Measurements from ENCODE around the gene WBP1L. TPM values are rescaled to one million over a fixed set of nuclear protein-coding genes. Genes with fewer than 3 reads are reported as not detected.

Gene WBP1L
- total and polyA plus RNA-seq, 2 of the 13 experiments (the other 11 are each of a cell fraction or from before 2014, with no cell fraction given): 8.3 to 12.3 TPM

DNA sequence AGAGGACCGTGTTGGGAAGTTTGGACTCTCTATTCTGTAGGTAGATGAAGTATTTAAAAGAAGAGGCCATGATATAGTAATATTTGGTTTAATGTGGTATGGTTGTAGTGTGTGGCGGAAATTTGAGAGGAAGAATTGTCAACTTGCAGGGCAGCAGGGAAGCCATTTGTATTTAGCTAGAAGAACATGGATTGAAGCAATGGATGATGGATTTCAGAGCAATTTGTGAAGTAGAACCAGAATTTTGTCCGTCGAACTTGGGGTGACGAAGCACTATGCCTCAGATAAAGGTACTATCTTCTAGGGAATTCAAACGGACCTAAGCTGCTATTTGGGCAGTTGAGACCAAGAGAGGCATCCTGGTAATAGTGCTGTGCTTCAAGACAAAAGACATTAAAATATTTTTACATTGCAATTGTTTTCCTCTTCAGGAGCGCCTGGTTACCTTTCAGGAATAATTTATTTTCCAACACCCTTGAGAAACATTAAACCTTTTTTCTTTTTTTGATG, 615 bp upstream of the WBP1L start (continued):
- TF ChIP-seq ZNF296 (CRISPR knock-in tag; conservative IDR thresholded peaks at IDR 0.05): no peak
- TF ChIP-seq HOXD1 (CRISPR knock-in tag; IDR thresholded peaks at IDR 0.05): 0 out of 2 replicates have a peak, but pooled peaks have one; percentile 8
- no peak for TF ChIP-seq HOXA3 (CRISPR knock-in tag; IDR thresholded peaks at IDR 0.05)
- TF ChIP-seq, protein P1, sequence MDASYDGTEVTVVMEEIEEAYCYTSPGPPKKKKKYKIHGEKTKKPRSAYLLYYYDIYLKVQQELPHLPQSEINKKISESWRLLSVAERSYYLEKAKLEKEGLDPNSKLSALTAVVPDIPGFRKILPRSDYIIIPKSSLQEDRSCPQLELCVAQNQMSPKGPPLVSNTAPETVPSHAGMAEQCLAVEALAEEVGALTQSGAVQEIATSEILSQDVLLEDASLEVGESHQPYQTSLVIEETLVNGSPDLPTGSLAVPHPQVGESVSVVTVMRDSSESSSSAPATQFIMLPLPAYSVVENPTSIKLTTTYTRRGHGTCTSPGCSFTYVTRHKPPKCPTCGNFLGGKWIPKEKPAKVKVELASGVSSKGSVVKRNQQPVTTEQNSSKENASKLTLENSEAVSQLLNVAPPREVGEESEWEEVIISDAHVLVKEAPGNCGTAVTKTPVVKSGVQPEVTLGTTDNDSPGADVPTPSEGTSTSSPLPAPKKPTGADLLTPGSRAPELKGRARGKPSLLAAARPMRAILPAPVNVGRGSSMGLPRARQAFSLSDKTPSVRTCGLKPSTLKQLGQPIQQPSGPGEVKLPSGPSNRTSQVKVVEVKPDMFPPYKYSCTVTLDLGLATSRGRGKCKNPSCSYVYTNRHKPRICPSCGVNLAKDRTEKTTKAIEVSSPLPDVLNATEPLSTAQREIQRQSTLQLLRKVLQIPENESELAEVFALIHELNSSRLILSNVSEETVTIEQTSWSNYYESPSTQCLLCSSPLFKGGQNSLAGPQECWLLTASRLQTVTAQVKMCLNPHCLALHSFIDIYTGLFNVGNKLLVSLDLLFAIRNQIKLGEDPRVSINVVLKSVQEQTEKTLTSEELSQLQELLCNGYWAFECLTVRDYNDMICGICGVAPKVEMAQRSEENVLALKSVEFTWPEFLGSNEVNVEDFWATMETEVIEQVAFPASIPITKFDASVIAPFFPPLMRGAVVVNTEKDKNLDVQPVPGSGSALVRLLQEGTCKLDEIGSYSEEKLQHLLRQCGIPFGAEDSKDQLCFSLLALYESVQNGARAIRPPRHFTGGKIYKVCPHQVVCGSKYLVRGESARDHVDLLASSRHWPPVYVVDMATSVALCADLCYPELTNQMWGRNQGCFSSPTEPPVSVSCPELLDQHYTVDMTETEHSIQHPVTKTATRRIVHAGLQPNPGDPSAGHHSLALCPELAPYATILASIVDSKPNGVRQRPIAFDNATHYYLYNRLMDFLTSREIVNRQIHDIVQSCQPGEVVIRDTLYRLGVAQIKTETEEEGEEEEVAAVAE (CRISPR knock-in tag; IDR thresholded peaks at IDR 0.05; ENCODE audit: borderline replicate concordance): no peak
- TF ChIP-seq, protein P2, sequence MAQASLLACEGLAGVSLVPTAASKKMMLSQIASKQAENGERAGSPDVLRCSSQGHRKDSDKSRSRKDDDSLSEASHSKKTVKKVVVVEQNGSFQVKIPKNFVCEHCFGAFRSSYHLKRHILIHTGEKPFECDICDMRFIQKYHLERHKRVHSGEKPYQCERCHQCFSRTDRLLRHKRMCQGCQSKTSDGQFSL (CRISPR knock-in tag; IDR thresholded peaks at IDR 0.05): no peak
- no peak for TF ChIP-seq ESRRA (CRISPR knock-in tag; IDR thresholded peaks at IDR 0.05; ENCODE audit: low read depth)
- TF ChIP-seq ZNF329 (CRISPR knock-in tag; IDR thresholded peaks at IDR 0.05; ENCODE audit: low read depth): no peak
- no peak for TF ChIP-seq IRX3 (CRISPR knock-in tag; IDR thresholded peaks at IDR 0.05; ENCODE audit: borderline replicate concordance, low read depth)
- TF ChIP-seq ADNP (CRISPR knock-in tag; IDR thresholded peaks at IDR 0.05): no peak
- TF ChIP-seq, protein P3, sequence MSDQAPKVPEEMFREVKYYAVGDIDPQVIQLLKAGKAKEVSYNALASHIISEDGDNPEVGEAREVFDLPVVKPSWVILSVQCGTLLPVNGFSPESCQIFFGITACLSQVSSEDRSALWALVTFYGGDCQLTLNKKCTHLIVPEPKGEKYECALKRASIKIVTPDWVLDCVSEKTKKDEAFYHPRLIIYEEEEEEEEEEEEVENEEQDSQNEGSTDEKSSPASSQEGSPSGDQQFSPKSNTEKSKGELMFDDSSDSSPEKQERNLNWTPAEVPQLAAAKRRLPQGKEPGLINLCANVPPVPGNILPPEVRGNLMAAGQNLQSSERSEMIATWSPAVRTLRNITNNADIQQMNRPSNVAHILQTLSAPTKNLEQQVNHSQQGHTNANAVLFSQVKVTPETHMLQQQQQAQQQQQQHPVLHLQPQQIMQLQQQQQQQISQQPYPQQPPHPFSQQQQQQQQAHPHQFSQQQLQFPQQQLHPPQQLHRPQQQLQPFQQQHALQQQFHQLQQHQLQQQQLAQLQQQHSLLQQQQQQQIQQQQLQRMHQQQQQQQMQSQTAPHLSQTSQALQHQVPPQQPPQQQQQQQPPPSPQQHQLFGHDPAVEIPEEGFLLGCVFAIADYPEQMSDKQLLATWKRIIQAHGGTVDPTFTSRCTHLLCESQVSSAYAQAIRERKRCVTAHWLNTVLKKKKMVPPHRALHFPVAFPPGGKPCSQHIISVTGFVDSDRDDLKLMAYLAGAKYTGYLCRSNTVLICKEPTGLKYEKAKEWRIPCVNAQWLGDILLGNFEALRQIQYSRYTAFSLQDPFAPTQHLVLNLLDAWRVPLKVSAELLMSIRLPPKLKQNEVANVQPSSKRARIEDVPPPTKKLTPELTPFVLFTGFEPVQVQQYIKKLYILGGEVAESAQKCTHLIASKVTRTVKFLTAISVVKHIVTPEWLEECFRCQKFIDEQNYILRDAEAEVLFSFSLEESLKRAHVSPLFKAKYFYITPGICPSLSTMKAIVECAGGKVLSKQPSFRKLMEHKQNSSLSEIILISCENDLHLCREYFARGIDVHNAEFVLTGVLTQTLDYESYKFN (CRISPR knock-in tag; conservative IDR thresholded peaks at IDR 0.05): no peak
- no peak for TF ChIP-seq NFE2L2 (IDR thresholded peaks at IDR 0.05; ENCODE audit: low read length)
- no peak for TF ChIP-seq FOXP1 (IDR thresholded peaks at IDR 0.05)
- TF ChIP-seq FOXP1 (CRISPR knock-in tag; IDR thresholded peaks at IDR 0.05): no peak
- no peak for TF ChIP-seq JDP2 (CRISPR knock-in tag; IDR thresholded peaks at IDR 0.05; ENCODE audit: borderline replicate concordance)
